GM19372 (cell line): ENCODE measurements around the gene LRRC72.
"Not testable (repeated sequence)": the region's sequence is repeated elsewhere in the genome, so short reads cannot be mapped to it uniquely, and the experiment has no call there.

Experiments
- ATAC-seq: cut with Tn5 transposase; IDR thresholded peaks from one replicate; pipeline ENCODE4 v1.9.1; 2021; ENCODE audit warnings: mild to moderate bottlenecking, low read depth, moderate library complexity; ENCODE audit not compliant: unreplicated experiment

LRRC72 gene

GRCh38 chr7:16524332-16524731 is 2.3 kb upstream of the LRRC72 start:
- no peak for ATAC-seq

GRCh38 chr7:16528520-16528919 is 1.9 kb downstream of the LRRC72 start:
- ATAC-seq = no peak

- no peak for ATAC-seq
These were observed 3.1 kb downstream of the LRRC72 start for GRCh38 chr7:16529697-16530096.

- ATAC-seq = no peak
These were observed 5.1 kb downstream of the LRRC72 start for GRCh38 chr7:16531707-16532106.

GRCh38 chr7:16532272-16532671 is 5.6 kb downstream of the LRRC72 start:
- ATAC-seq = no peak

GRCh38 chr7:16535500-16535899 is 8.9 kb downstream of the LRRC72 start:
- no peak for ATAC-seq

GRCh38 chr7:16540559-16540958 is 13.9 kb downstream of the LRRC72 start:
- not testable (repeated sequence) for ATAC-seq

GRCh38 chr7:16542401-16542800 is 15.8 kb downstream of the LRRC72 start:
- ATAC-seq = no peak

- no peak for ATAC-seq
These were observed 16.8 kb downstream of the LRRC72 start for GRCh38 chr7:16543456-16543855.

GRCh38 chr7:16546921-16547505 is 20.4 kb downstream of the LRRC72 start:
- no peak for ATAC-seq

- ATAC-seq = no peak
These were observed 21.8 kb downstream of the LRRC72 start for GRCh38 chr7:16548428-16548827.

GRCh38 chr7:16550671-16551070 is 24.0 kb downstream of the LRRC72 start:
- no peak for ATAC-seq

- ATAC-seq = no peak
These were observed 28.1 kb downstream of the LRRC72 start for GRCh38 chr7:16554518-16555236.

GRCh38 chr7:16556359-16556758 is 29.7 kb downstream of the LRRC72 start:
- ATAC-seq = no peak

- ATAC-seq = no peak
These were observed 32.2 kb downstream of the LRRC72 start for GRCh38 chr7:16558761-16559302.

- ATAC-seq = no peak
These were observed 33.0 kb downstream of the LRRC72 start for GRCh38 chr7:16559497-16560179.

GRCh38 chr7:16561943-16562342 is 35.3 kb downstream of the LRRC72 start:
- ATAC-seq = no peak

- no peak for ATAC-seq
These were observed 36.0 kb downstream of the LRRC72 start for GRCh38 chr7:16562456-16563220.

- ATAC-seq = peak; percentile 69
These were observed 36.8 kb downstream of the LRRC72 start for GRCh38 chr7:16563281-16564022.

- ATAC-seq = no peak
These were observed 37.4 kb downstream of the LRRC72 start for GRCh38 chr7:16564023-16564380.
